ENCODE measurements around the gene BCKDHB. TPM values are rescaled to one million over a fixed set of nuclear protein-coding genes. Genes with fewer than 3 reads are reported as not detected.

BCKDHB gene
- total RNA-seq, 6 experiments from 2014 or later = 16.7 to 20.2 (median 18.7) TPM

GRCh38 chr6:80143419-80143937, 37.0 kb downstream of the BCKDHB start:
- Mint-ChIP-seq H3K4me1 (ENCODE audit: low read depth) (peaks cover 32% of the 10 kb centered on the region), H3K27me3 (ENCODE audit: insufficient read depth) (no peaks in the 10 kb centered on the region), H3K36me3 (ENCODE audit: low read depth) (peaks cover 4% of the 10 kb centered on the region; the same call in 1 of the 2 replicates), H3K9me3 (0 out of 2 replicates have a peak, but pooled peaks cover 3% of the 10 kb centered on the region), H3K27ac (peak overlapping the region; percentile 70), H3K4me3 (peak overlapping the region; percentile 73)
- no peak for TF ChIP-seq CTCF (IDR thresholded peaks at IDR 0.05)
- DNase-seq = peak; percentile 86

- no peak for TF ChIP-seq CTCF (IDR thresholded peaks at IDR 0.05)
- Mint-ChIP-seq H3K27me3 (ENCODE audit: insufficient read depth) (no peaks in the 10 kb centered on the region), H3K4me1 (ENCODE audit: low read depth) (peaks cover 32% of the 10 kb centered on the region), H3K36me3 (ENCODE audit: low read depth) (no peaks in the 10 kb centered on the region; the same call in 1 of the 2 replicates), H3K9me3 (no peaks in the 10 kb centered on the region), H3K27ac (no peak overlapping the region), H3K4me3 (no peak overlapping the region)
- no peak for DNase-seq
These were observed 38.4 kb downstream of the BCKDHB start for GRCh38 chr6:80144753-80145315.

GRCh38 chr6:80145509-80145908, 39.0 kb downstream of the BCKDHB start:
- H3K4me3 Mint-ChIP-seq = no peak overlapping the region
- no peak overlapping the region for H3K27ac Mint-ChIP-seq
- TF ChIP-seq CTCF (IDR thresholded peaks at IDR 0.05) = no peak
- no peaks in the 10 kb centered on the region; the same call in 1 of the 2 replicates for H3K36me3 Mint-ChIP-seq (ENCODE audit: low read depth)
- peaks cover 32% of the 10 kb centered on the region for H3K4me1 Mint-ChIP-seq (ENCODE audit: low read depth)
- no peak for DNase-seq
- H3K9me3 Mint-ChIP-seq = no peaks in the 10 kb centered on the region
- H3K27me3 Mint-ChIP-seq (ENCODE audit: insufficient read depth) = no peaks in the 10 kb centered on the region

GRCh38 chr6:80145921-80146320, 39.5 kb downstream of the BCKDHB start:
- Mint-ChIP-seq H3K4me3 (no peak overlapping the region), H3K36me3 (ENCODE audit: low read depth) (no peaks in the 10 kb centered on the region; the same call in 1 of the 2 replicates), H3K27ac (no peak overlapping the region), H3K27me3 (ENCODE audit: insufficient read depth) (no peaks in the 10 kb centered on the region), H3K4me1 (ENCODE audit: low read depth) (peaks cover 32% of the 10 kb centered on the region), H3K9me3 (no peaks in the 10 kb centered on the region)
- DNase-seq = no peak
- TF ChIP-seq CTCF (IDR thresholded peaks at IDR 0.05) = no peak

GRCh38 chr6:80148220-80148619, 41.7 kb downstream of the BCKDHB start:
- Mint-ChIP-seq H3K4me1 (ENCODE audit: low read depth) (peaks cover 21% of the 10 kb centered on the region), H3K36me3 (ENCODE audit: low read depth) (no peaks in the 10 kb centered on the region; the same call in 1 of the 2 replicates), H3K4me3 (no peak overlapping the region), H3K9me3 (no peaks in the 10 kb centered on the region), H3K27me3 (ENCODE audit: insufficient read depth) (no peaks in the 10 kb centered on the region; the same call in 1 of the 2 replicates), H3K27ac (no peak overlapping the region)
- no peak for DNase-seq
- no peak for TF ChIP-seq CTCF (IDR thresholded peaks at IDR 0.05)

All from HFFc6 (cell line).